ENCODE data around the gene KCTD18. TPM values are rescaled to one million over a fixed set of nuclear protein-coding genes. Genes with fewer than 3 reads are reported as not detected.

KCTD18 gene
- total and polyA plus RNA-seq, 2 of the 8 experiments (the other 6 are each of a cell fraction or from before 2014, with no cell fraction given): 1.6 to 3.1 TPM

GRCh38 chr2:200477667-200478131, 32.2 kb downstream of the KCTD18 start (continued):
- TF ChIP-seq SAP30 (IDR thresholded peaks at IDR 0.05; ENCODE audit: insufficient read depth, insufficient replicate concordance, low read length) (no peak), EGR1 (IDR thresholded peaks at IDR 0.05; ENCODE audit: borderline replicate concordance, low read depth, low read length) (no peak), SIX5 (IDR thresholded peaks at IDR 0.05; ENCODE audit: low read depth, low read length) (no peak)
